Measurements from ENCODE around the gene CEP164.

CEP164 gene

DNA sequence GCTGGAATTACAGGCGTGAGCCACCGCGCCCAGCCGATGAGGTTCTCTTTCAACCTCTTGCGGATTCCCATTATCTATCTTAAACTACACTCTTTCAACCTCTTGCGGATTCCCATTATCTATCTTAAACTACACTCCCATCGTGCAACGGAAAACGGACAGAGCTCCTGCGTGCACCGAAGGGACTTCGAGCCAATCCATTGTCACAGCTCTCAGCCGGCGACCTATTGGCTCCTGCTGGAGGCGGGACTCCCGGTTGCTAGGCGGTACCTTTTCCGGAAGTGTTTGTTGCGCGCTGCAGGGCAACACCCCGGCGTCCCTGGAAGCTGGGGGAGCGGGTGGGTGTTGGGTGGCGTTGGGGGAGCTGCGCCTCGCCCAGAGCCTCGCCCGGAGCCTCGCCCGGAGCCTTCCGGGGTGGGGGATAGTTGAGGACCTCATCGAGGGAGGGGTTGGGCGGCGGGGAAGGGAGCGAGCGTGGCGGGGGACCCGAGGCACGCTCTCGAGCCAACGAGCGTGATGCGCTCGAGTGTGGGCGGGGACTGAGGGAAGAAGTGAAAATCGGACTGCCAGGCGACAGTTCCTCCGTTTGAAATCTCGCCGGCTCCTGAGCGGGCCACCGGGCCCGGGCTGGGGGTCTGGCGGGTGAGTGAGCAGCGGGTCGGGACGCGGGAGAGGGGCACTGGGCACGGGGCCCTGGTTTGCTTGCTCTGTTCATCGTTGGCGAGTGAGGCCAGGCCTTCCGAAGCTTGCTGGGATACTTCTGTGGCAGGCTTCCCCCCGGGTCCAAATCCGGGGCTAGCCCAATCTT is at the start of gene CEP164:
CEP164 (plus strand) TSS at position 288 of the 808 bp plus-strand sequence. CDS start 10,733 bp downstream, outside the sequence.
- Histone ChIP-seq H3K27me3 (ENCODE audit: control insufficient read depth, insufficient read depth, low read length) (no peaks in the 10 kb centered on the region), H3K9me3 (ENCODE audit: control insufficient read depth, insufficient read depth, low read length) (no peaks in the 10 kb centered on the region), H3K9ac (ENCODE audit: low read depth, low read length) (no peak within 1 kb of the TSS), H3K27ac (ENCODE audit: low read depth, low read length) (peak within 1 kb of the TSS; percentile 73), H3K4me3 (ENCODE audit: low read depth, low read length) (peak within 1 kb of the TSS; percentile 77), H3K36me3 (ENCODE audit: control insufficient read depth, insufficient read depth, low read length) (no peaks in the 10 kb centered on the region), H3K4me1 (ENCODE audit: control insufficient read depth, insufficient read depth, low read length) (no peaks in the 10 kb centered on the region; the same call in 1 of the 2 replicates)

GRCh38 chr11:117278347-117278746 is 49.3 kb upstream of the CEP164 start:
- H3K4me1 ChIP-seq (ENCODE audit: control insufficient read depth, insufficient read depth, low read length) = no peaks in the 10 kb centered on the region
- H3K4me3 ChIP-seq (ENCODE audit: low read depth, low read length) = no peak overlapping the region
- no peaks in the 10 kb centered on the region for H3K27me3 ChIP-seq (ENCODE audit: control insufficient read depth, insufficient read depth, low read length)
- H3K9ac ChIP-seq (ENCODE audit: low read depth, low read length) = no peak overlapping the region
- H3K27ac ChIP-seq (ENCODE audit: low read depth, low read length) = no peak overlapping the region
- peaks cover 44% of the 10 kb centered on the region for H3K36me3 ChIP-seq (ENCODE audit: control insufficient read depth, insufficient read depth, low read length)
- no peaks in the 10 kb centered on the region for H3K9me3 ChIP-seq (ENCODE audit: control insufficient read depth, insufficient read depth, low read length)

DNA sequence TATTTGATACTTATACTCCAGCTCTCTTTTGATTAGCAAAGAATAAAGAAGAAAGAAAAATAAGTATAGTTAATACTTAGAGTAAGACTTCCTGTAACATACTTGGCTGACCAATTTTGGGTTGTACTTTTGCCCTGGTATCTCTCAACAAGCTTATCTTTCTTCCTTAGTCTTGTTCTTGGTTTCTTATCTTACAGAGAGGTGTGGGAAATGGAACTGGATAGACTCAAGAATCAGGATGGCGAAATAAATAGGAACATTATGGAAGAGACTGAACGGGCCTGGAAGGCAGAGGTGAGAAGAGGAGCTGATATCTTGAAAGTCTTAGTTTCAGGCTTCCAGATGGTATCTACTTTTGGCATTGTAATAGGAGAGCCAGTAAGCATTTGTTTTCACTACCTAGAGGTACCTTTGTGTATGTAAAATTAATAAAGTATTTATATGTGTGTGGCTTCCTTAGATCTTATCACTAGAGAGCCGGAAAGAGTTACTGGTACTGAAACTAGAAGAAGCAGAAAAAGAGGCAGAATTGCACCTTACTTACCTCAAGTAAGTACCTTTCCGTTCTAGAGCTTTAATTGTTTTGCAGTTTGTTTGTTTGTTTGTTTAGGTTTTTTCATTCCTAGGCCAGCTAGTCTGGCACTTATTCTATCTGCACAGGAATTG is 47.8 kb upstream of the CEP164 start:
- no peak overlapping the region for H3K27ac ChIP-seq (ENCODE audit: low read depth, low read length)
- no peaks in the 10 kb centered on the region for H3K4me1 ChIP-seq (ENCODE audit: control insufficient read depth, insufficient read depth, low read length)
- H3K9me3 ChIP-seq (ENCODE audit: control insufficient read depth, insufficient read depth, low read length) = no peaks in the 10 kb centered on the region
- peaks cover 55% of the 10 kb centered on the region for H3K36me3 ChIP-seq (ENCODE audit: control insufficient read depth, insufficient read depth, low read length)
- H3K9ac ChIP-seq (ENCODE audit: low read depth, low read length) = no peak overlapping the region
- H3K27me3 ChIP-seq (ENCODE audit: control insufficient read depth, insufficient read depth, low read length) = no peaks in the 10 kb centered on the region
- no peak overlapping the region for H3K4me3 ChIP-seq (ENCODE audit: low read depth, low read length)

GRCh38 chr11:117281159-117281558 is 46.5 kb upstream of the CEP164 start:
- no peaks in the 10 kb centered on the region for H3K4me1 ChIP-seq (ENCODE audit: control insufficient read depth, insufficient read depth, low read length)
- H3K9ac ChIP-seq (ENCODE audit: low read depth, low read length) = no peak overlapping the region
- H3K4me3 ChIP-seq (ENCODE audit: low read depth, low read length) = no peak overlapping the region
- H3K27me3 ChIP-seq (ENCODE audit: control insufficient read depth, insufficient read depth, low read length) = no peaks in the 10 kb centered on the region
- H3K27ac ChIP-seq (ENCODE audit: low read depth, low read length) = peak overlapping the region; percentile 41
- no peaks in the 10 kb centered on the region for H3K9me3 ChIP-seq (ENCODE audit: control insufficient read depth, insufficient read depth, low read length)
- H3K36me3 ChIP-seq (ENCODE audit: control insufficient read depth, insufficient read depth, low read length) = peaks cover 61% of the 10 kb centered on the region

- Histone ChIP-seq H3K4me1 (ENCODE audit: control insufficient read depth, insufficient read depth, low read length) (no peaks in the 10 kb centered on the region), H3K27ac (ENCODE audit: low read depth, low read length) (no peak overlapping the region), H3K36me3 (ENCODE audit: control insufficient read depth, insufficient read depth, low read length) (peaks cover 68% of the 10 kb centered on the region)
Measured at GRCh38 chr11:117281869-117282268, 45.8 kb upstream of the CEP164 start.

GRCh38 chr11:117282956-117283355 is 44.7 kb upstream of the CEP164 start:
- no peaks in the 10 kb centered on the region for H3K27me3 ChIP-seq (ENCODE audit: control insufficient read depth, insufficient read depth, low read length)
- H3K9me3 ChIP-seq (ENCODE audit: control insufficient read depth, insufficient read depth, low read length) = no peaks in the 10 kb centered on the region
- no peak overlapping the region for H3K9ac ChIP-seq (ENCODE audit: low read depth, low read length)
- H3K4me1 ChIP-seq (ENCODE audit: control insufficient read depth, insufficient read depth, low read length) = no peaks in the 10 kb centered on the region
- no peak overlapping the region for H3K27ac ChIP-seq (ENCODE audit: low read depth, low read length)
- no peak overlapping the region for H3K4me3 ChIP-seq (ENCODE audit: low read depth, low read length)
- H3K36me3 ChIP-seq (ENCODE audit: control insufficient read depth, insufficient read depth, low read length) = peaks cover 73% of the 10 kb centered on the region

More at GRCh38 chr11:117281869-117282268, 45.8 kb upstream of the CEP164 start:
- no peak overlapping the region for H3K9ac ChIP-seq (ENCODE audit: low read depth, low read length)
- H3K4me3 ChIP-seq (ENCODE audit: low read depth, low read length) = no peak overlapping the region
- no peaks in the 10 kb centered on the region for H3K27me3 ChIP-seq (ENCODE audit: control insufficient read depth, insufficient read depth, low read length)
- no peaks in the 10 kb centered on the region for H3K9me3 ChIP-seq (ENCODE audit: control insufficient read depth, insufficient read depth, low read length)

GRCh38 chr11:117284053-117284452 is 43.6 kb upstream of the CEP164 start:
- H3K36me3 ChIP-seq (ENCODE audit: control insufficient read depth, insufficient read depth, low read length) = peaks cover 83% of the 10 kb centered on the region

GRCh38 chr11:117286588-117286987 is 41.1 kb upstream of the CEP164 start:
- no peak overlapping the region for H3K4me3 ChIP-seq (ENCODE audit: low read depth, low read length)
- H3K36me3 ChIP-seq (ENCODE audit: control insufficient read depth, insufficient read depth, low read length) = peaks cover 81% of the 10 kb centered on the region
- H3K4me1 ChIP-seq (ENCODE audit: control insufficient read depth, insufficient read depth, low read length) = no peaks in the 10 kb centered on the region
- H3K27ac ChIP-seq (ENCODE audit: low read depth, low read length) = no peak overlapping the region
- H3K9me3 ChIP-seq (ENCODE audit: control insufficient read depth, insufficient read depth, low read length) = no peaks in the 10 kb centered on the region
- H3K27me3 ChIP-seq (ENCODE audit: control insufficient read depth, insufficient read depth, low read length) = no peaks in the 10 kb centered on the region
- H3K9ac ChIP-seq (ENCODE audit: low read depth, low read length) = no peak overlapping the region

More at GRCh38 chr11:117284053-117284452, 43.6 kb upstream of the CEP164 start:
- no peaks in the 10 kb centered on the region for H3K4me1 ChIP-seq (ENCODE audit: control insufficient read depth, insufficient read depth, low read length)
- no peaks in the 10 kb centered on the region for H3K27me3 ChIP-seq (ENCODE audit: control insufficient read depth, insufficient read depth, low read length)
- H3K27ac ChIP-seq (ENCODE audit: low read depth, low read length) = no peak overlapping the region
- H3K4me3 ChIP-seq (ENCODE audit: low read depth, low read length) = no peak overlapping the region
- no peak overlapping the region for H3K9ac ChIP-seq (ENCODE audit: low read depth, low read length)
- H3K9me3 ChIP-seq (ENCODE audit: control insufficient read depth, insufficient read depth, low read length) = no peaks in the 10 kb centered on the region

GRCh38 chr11:117287668-117288067 is 40.0 kb upstream of the CEP164 start:
- H3K4me3 ChIP-seq (ENCODE audit: low read depth, low read length) = no peak overlapping the region
- no peaks in the 10 kb centered on the region for H3K27me3 ChIP-seq (ENCODE audit: control insufficient read depth, insufficient read depth, low read length)
- H3K36me3 ChIP-seq (ENCODE audit: control insufficient read depth, insufficient read depth, low read length) = peaks cover 71% of the 10 kb centered on the region
- H3K27ac ChIP-seq (ENCODE audit: low read depth, low read length) = no peak overlapping the region
- H3K9ac ChIP-seq (ENCODE audit: low read depth, low read length) = no peak overlapping the region
- no peaks in the 10 kb centered on the region for H3K4me1 ChIP-seq (ENCODE audit: control insufficient read depth, insufficient read depth, low read length)
- H3K9me3 ChIP-seq (ENCODE audit: control insufficient read depth, insufficient read depth, low read length) = no peaks in the 10 kb centered on the region

- no peaks in the 10 kb centered on the region for H3K27me3 ChIP-seq (ENCODE audit: control insufficient read depth, insufficient read depth, low read length)
- H3K4me1 ChIP-seq (ENCODE audit: control insufficient read depth, insufficient read depth, low read length) = no peaks in the 10 kb centered on the region
- H3K9me3 ChIP-seq (ENCODE audit: control insufficient read depth, insufficient read depth, low read length) = no peaks in the 10 kb centered on the region
- peaks cover 55% of the 10 kb centered on the region for H3K36me3 ChIP-seq (ENCODE audit: control insufficient read depth, insufficient read depth, low read length)
- no peak overlapping the region for H3K27ac ChIP-seq (ENCODE audit: low read depth, low read length)
- H3K9ac ChIP-seq (ENCODE audit: low read depth, low read length) = no peak overlapping the region
- no peak overlapping the region for H3K4me3 ChIP-seq (ENCODE audit: low read depth, low read length)
Measured at GRCh38 chr11:117289795-117290194, 37.9 kb upstream of the CEP164 start.

GRCh38 chr11:117290809-117291396 is 36.8 kb upstream of the CEP164 start, which contains the start of gene BACE1-AS:
BACE1-AS (plus strand) TSS chr11:117291346.
- Histone ChIP-seq H3K36me3 (ENCODE audit: control insufficient read depth, insufficient read depth, low read length) (peaks cover 44% of the 10 kb centered on the region), H3K27me3 (ENCODE audit: control insufficient read depth, insufficient read depth, low read length) (no peaks in the 10 kb centered on the region), H3K27ac (ENCODE audit: low read depth, low read length) (no peak within 1 kb of the TSS), H3K4me3 (ENCODE audit: low read depth, low read length) (no peak within 1 kb of the TSS), H3K4me1 (ENCODE audit: control insufficient read depth, insufficient read depth, low read length) (no peaks in the 10 kb centered on the region), H3K9me3 (ENCODE audit: control insufficient read depth, insufficient read depth, low read length) (no peaks in the 10 kb centered on the region), H3K9ac (ENCODE audit: low read depth, low read length) (no peak within 1 kb of the TSS)
